H9 (cell line): ENCODE data around the gene ASB18. TPM values are rescaled to one million over a fixed set of nuclear protein-coding genes. Genes with fewer than 3 reads are reported as not detected.
A peak's percentile ranks its signal among the peaks of the same experiment; 100 is the strongest.

Experiments used
- DNase-seq: peaks from one replicate; pipeline ENCODE4 v3.0.0-alpha.2; 2017
- H2AFZ ChIP-seq: one replicate; pipeline ENCODE4 v1.6.1; 2013; ENCODE audit warnings: mild to moderate bottlenecking, low read length, control low read depth, moderate library complexity
- H2AK5ac ChIP-seq: 2 replicates; pipeline ENCODE4 v1.6.1; 2013; ENCODE audit warnings: low read length, control low read depth, mixed read lengths; ENCODE audit not compliant: insufficient read length
- H2BK120ac ChIP-seq: one replicate; pipeline ENCODE4 v1.6.1; 2013; ENCODE audit warnings: low read depth, mild to moderate bottlenecking, low read length, control low read depth, inconsistent platforms; ENCODE audit not compliant: poor library complexity, severe bottlenecking
- H2BK12ac ChIP-seq: 2 replicates; pipeline ENCODE4 v1.6.1; 2013; ENCODE audit warnings: low read length, control low read depth, mixed read lengths, low read depth; ENCODE audit not compliant: insufficient read length
- H2BK15ac ChIP-seq: 2 replicates; pipeline ENCODE4 v1.6.1; 2013; ENCODE audit warnings: low read depth, low read length, control low read depth
- H2BK20ac ChIP-seq: one replicate; pipeline ENCODE4 v1.6.1; 2013; ENCODE audit warnings: low read depth, mild to moderate bottlenecking, low read length, control low read depth, inconsistent platforms; ENCODE audit not compliant: poor library complexity, severe bottlenecking
- H2BK5ac ChIP-seq: 2 replicates; pipeline ENCODE4 v1.6.1; 2013; ENCODE audit warnings: low read length, control low read depth, mixed read lengths; ENCODE audit not compliant: insufficient read length
- H3K14ac ChIP-seq: 2 replicates; pipeline ENCODE4 v1.6.1; 2013; ENCODE audit warnings: low read length, control low read depth; ENCODE audit not compliant: insufficient read depth
- H3K18ac ChIP-seq: 2 replicates; pipeline ENCODE4 v1.6.1; 2013; ENCODE audit warnings: low read depth, mild to moderate bottlenecking, mixed read lengths, low read length, control low read depth; ENCODE audit not compliant: insufficient read length
- H3K23ac ChIP-seq: 2 replicates; pipeline ENCODE4 v1.6.1; 2013; ENCODE audit warnings: low read length, control low read depth, mixed read lengths, low read depth; ENCODE audit not compliant: insufficient read length
- H3K23me2 ChIP-seq: 2 replicates; pipeline ENCODE4 v1.6.1; 2013; ENCODE audit warnings: low read depth, mild to moderate bottlenecking, mixed read lengths, low read length, control low read depth; ENCODE audit not compliant: insufficient read length, poor library complexity, severe bottlenecking
- H3K27ac ChIP-seq: 2 replicates; pipeline ENCODE4 v1.5.1; 2013; ENCODE audit warnings: low read length, control low read depth, mixed read lengths, low read depth; ENCODE audit not compliant: insufficient read length
- H3K27me3 ChIP-seq: 2 replicates; pipeline ENCODE4 v1.6.1; 2013; ENCODE audit warnings: low read length, control low read depth, inconsistent platforms; ENCODE audit not compliant: insufficient read depth
- H3K4ac ChIP-seq: 2 replicates; pipeline ENCODE4 v1.6.1; 2013; ENCODE audit warnings: low read depth, mild to moderate bottlenecking, control low read depth, inconsistent platforms, low read length, moderate library complexity
- H3K4me1 ChIP-seq: 2 replicates; pipeline ENCODE4 v1.6.1; 2013; ENCODE audit warnings: low read length, control low read depth, inconsistent platforms; ENCODE audit not compliant: insufficient read depth
- H3K4me2 ChIP-seq: 2 replicates; pipeline ENCODE4 v1.6.1; 2013; ENCODE audit warnings: low read length, control low read depth, mixed read lengths; ENCODE audit not compliant: insufficient read length, insufficient read depth
- H3K56ac ChIP-seq: 2 replicates; pipeline ENCODE4 v1.6.1; 2013; ENCODE audit warnings: low read depth, mild to moderate bottlenecking, mixed read lengths, low read length, control low read depth; ENCODE audit not compliant: insufficient read length
- H3K79me1 ChIP-seq: 2 replicates; pipeline ENCODE4 v1.6.1; 2013; ENCODE audit warnings: low read depth, mild to moderate bottlenecking, moderate library complexity, low read length, control low read depth, inconsistent platforms; ENCODE audit not compliant: insufficient read depth, poor library complexity, severe bottlenecking
- H3K79me2 ChIP-seq: 2 replicates; pipeline ENCODE4 v1.6.1; 2013; ENCODE audit warnings: low read length, control low read depth, inconsistent platforms; ENCODE audit not compliant: insufficient read depth
- H3K9ac ChIP-seq: 2 replicates; pipeline ENCODE4 v1.6.1; 2013; ENCODE audit warnings: low read length, control low read depth, mixed read lengths; ENCODE audit not compliant: insufficient read length; ENCODE audit errors: extremely low read depth
- H3K9me3 ChIP-seq: one replicate; pipeline ENCODE4 v1.6.1; 2013; ENCODE audit warnings: low read depth, low read length, inconsistent platforms; ENCODE audit not compliant: control insufficient read depth
- H3T11ph ChIP-seq: one replicate; pipeline ENCODE4 v1.6.1; 2013; ENCODE audit warnings: mild to moderate bottlenecking, low read length, control low read depth, inconsistent platforms
- H4K20me1 ChIP-seq: one replicate; pipeline ENCODE4 v1.6.1; 2013; ENCODE audit not compliant: control insufficient read depth, insufficient read length, insufficient read depth
- H4K5ac ChIP-seq: 2 replicates; pipeline ENCODE4 v1.6.1; 2013; ENCODE audit warnings: low read depth, mild to moderate bottlenecking, mixed read lengths, low read length, control low read depth; ENCODE audit not compliant: insufficient read length
- H4K8ac ChIP-seq: replicated peaks from 2 replicates; pipeline ENCODE4 v1.6.1; 2013; ENCODE audit warnings: low read length, control low read depth, mixed read lengths, low read depth; ENCODE audit not compliant: insufficient read length
- H4K91ac ChIP-seq: 2 replicates; pipeline ENCODE4 v1.6.1; 2013; ENCODE audit warnings: low read depth, mild to moderate bottlenecking, moderate library complexity, mixed read lengths, low read length, control low read depth; ENCODE audit not compliant: insufficient read length
- H3K27ac Mint-ChIP-seq, 3 experiments: 2 replicates in 2 of 3; 3 replicates in 1 of 3; pipeline ENCODE4 v1.8.0; 2020 to 2021; ENCODE audit warnings: mixed read lengths in 3 of 3, mild to moderate bottlenecking in 1 of 3, moderate library complexity in 1 of 3
- H3K27me3 Mint-ChIP-seq: 2 replicates; pipeline ENCODE4 v1.8.0; 2021; ENCODE audit warnings: low read depth, mild to moderate bottlenecking, moderate library complexity, mixed read lengths
- H3K36me3 Mint-ChIP-seq, 3 experiments: 2 replicates in 2 of 3; 3 replicates in 1 of 3; pipeline ENCODE4 v1.8.0; 2020 to 2021; ENCODE audit warnings: low read depth in 3 of 3, mixed read lengths in 3 of 3; ENCODE audit not compliant: insufficient read depth in 1 of 3
- H3K4me1 Mint-ChIP-seq, 2 experiments: 2 replicates each; pipeline ENCODE4 v1.8.0; 2020; ENCODE audit warnings: mixed read lengths in 2 of 2
- H3K4me3 Mint-ChIP-seq, 2 experiments: 2 replicates in 1 of 2; 3 replicates in 1 of 2; pipeline ENCODE4 v1.8.0; 2020 to 2021; ENCODE audit warnings: mild to moderate bottlenecking in 2 of 2, mixed read lengths in 2 of 2, moderate library complexity in 1 of 2
- H3K9me3 Mint-ChIP-seq, 2 experiments: 2 replicates in 1 of 2; 3 replicates in 1 of 2; pipeline ENCODE4 v1.8.0; 2020; ENCODE audit warnings: mild to moderate bottlenecking in 2 of 2, mixed read lengths in 2 of 2, moderate library complexity in 1 of 2
- CTCF ChIP-seq: fragments of 200-600 bp; sonication (generic); conservative IDR thresholded peaks from 3 replicates; pipeline ENCODE4 v1.8.0; 2021; ENCODE audit warnings: antibody characterized with exemption, mild to moderate bottlenecking
- whole genome bisulfite sequencing: extraction: QIAGEN DNeasy Blood & Tissue Kit; methylation state at CpG from one replicate; pipeline ENCODE4 v1.1.7; 2013; ENCODE audit warnings: missing lambda C conversion rate, low lambda C conversion rate, mixed read lengths; ENCODE audit not compliant: insufficient read length; ENCODE audit errors: extremely low coverage; 5-methylcytosine and 5-hydroxymethylcytosine counted together
- total RNA-seq: library from RNA; stranded (reverse); gene quantifications from 2 replicates; pipeline ENCODE4 v1.2.1, GENCODE V29; 2021

Gene ASB18
- total RNA-seq, 1 experiment from 2014 or later: not detected

- no CpG with 5 or more reads among the region's 36 CpGs for WGBS
- H3K27me3 ChIP-seq: peaks cover 87% of the 10 kb centered on the region
- peak overlapping the region in 1 of 2 experiments; percentile 76; a peak in 3 of 5 replicates for H3K4me3 Mint-ChIP-seq
- peak; percentile 65 for DNase-seq
- no peaks in the 10 kb centered on the region for H3K79me2 ChIP-seq
- no peak overlapping the region for H3T11ph ChIP-seq
- TF ChIP-seq CTCF: no peak
- no peak overlapping the region for H3K56ac ChIP-seq
- H3K4me2 ChIP-seq: peak overlapping the region; percentile 64
- no peaks in the 10 kb centered on the region for H3K9me3 ChIP-seq
- H2AFZ ChIP-seq: no peak overlapping the region
- H4K8ac ChIP-seq: no peak overlapping the region
- peaks cover under 1 to 14% of the 10 kb centered on the region in 2 experiments; a peak in 3 of 5 replicates for H3K9me3 Mint-ChIP-seq
- H3K27ac ChIP-seq: no peak overlapping the region
- no peak overlapping the region for H3K18ac ChIP-seq
- no peak overlapping the region for H2BK120ac ChIP-seq
- no peak overlapping the region for H3K27ac Mint-ChIP-seq
- H3K36me3 Mint-ChIP-seq: peaks cover 0 to 2% (median 0%) of the 10 kb centered on the region in 3 experiments; a peak in 2 of 7 replicates
- H3K23ac ChIP-seq: no peak overlapping the region
- H3K4me1 ChIP-seq: peaks cover 9% of the 10 kb centered on the region
- H3K79me1 ChIP-seq: no peaks in the 10 kb centered on the region
- H3K23me2 ChIP-seq: peaks cover 33% of the 10 kb centered on the region
- H2BK20ac ChIP-seq: no peak overlapping the region
- H2BK12ac ChIP-seq: no peak overlapping the region
- no peak overlapping the region for H3K14ac ChIP-seq
- no peak overlapping the region for H2AK5ac ChIP-seq
- peaks cover 94% of the 10 kb centered on the region for H3K27me3 Mint-ChIP-seq
- no peak overlapping the region for H3K4ac ChIP-seq
- no peak overlapping the region for H4K91ac ChIP-seq
- no peak overlapping the region for H2BK5ac ChIP-seq
- peaks cover 48 to 53% of the 10 kb centered on the region in 2 experiments for H3K4me1 Mint-ChIP-seq
- H2BK15ac ChIP-seq: no peak overlapping the region
- no peak overlapping the region for H4K5ac ChIP-seq
- no peaks in the 10 kb centered on the region for H4K20me1 ChIP-seq
- H3K9ac ChIP-seq: no peak overlapping the region
Observed at GRCh38 chr2:236169151-236169721, 95.0 kb downstream of the ASB18 start.
